ENCODE measurements around the gene KCNJ11. TPM values are rescaled to one million over a fixed set of nuclear protein-coding genes. Genes with fewer than 3 reads are reported as not detected.
A peak's percentile ranks its signal among the peaks of the same experiment; 100 is the strongest.

Gene KCNJ11
- total RNA-seq, 1 experiment from 2014 or later, result 0.54 TPM

DNA sequence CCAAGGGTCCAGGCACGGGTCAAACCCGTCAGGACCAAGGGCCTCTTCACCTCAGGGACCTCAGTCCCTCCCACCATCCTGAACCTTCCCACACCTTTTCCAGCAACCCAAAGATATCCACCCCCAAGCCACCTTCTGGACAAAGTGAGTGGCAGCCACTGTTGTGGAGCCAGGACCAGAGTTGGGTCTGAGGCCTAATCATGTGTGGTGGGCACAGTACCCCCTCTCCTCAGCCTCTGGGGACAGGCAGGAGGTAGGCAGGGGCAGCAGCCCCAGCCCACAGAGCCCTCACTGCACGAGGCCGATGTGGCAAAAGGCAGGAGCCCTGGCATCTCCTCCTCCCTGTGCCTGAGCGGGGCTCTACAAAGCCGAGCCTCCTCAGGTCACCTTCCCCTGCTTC is 2.5 kb downstream of the KCNJ11 start:
- POLR2A ChIA-PET, result no interaction called here
- Mint-ChIP-seq H3K9me3 (ENCODE audit: unreplicated experiment) (no peaks in the 10 kb centered on the region), H3K4me3 (ENCODE audit: unreplicated experiment) (no peak overlapping the region), H3K27me3 (ENCODE audit: insufficient read depth, unreplicated experiment) (no peaks in the 10 kb centered on the region), H3K27ac (ENCODE audit: low read depth, unreplicated experiment) (no peak overlapping the region), H3K36me3 (ENCODE audit: insufficient read depth, unreplicated experiment) (peaks cover 4% of the 10 kb centered on the region), H3K4me1 (ENCODE audit: insufficient read depth, unreplicated experiment) (no peaks in the 10 kb centered on the region)
- DNase-seq (ENCODE audit: unreplicated experiment), result no peak
- CTCF ChIA-PET, result interaction anchor here (0.7 to 9.3 kb wide), 13 partner anchors 36 to 593 kb away, joined by 3 to 208 read pairs (median 5); no protein-coding TSS in a partner anchor
- no TSS peak for BruUV-seq (replicated peaks)
- TF ChIP-seq, protein P1, sequence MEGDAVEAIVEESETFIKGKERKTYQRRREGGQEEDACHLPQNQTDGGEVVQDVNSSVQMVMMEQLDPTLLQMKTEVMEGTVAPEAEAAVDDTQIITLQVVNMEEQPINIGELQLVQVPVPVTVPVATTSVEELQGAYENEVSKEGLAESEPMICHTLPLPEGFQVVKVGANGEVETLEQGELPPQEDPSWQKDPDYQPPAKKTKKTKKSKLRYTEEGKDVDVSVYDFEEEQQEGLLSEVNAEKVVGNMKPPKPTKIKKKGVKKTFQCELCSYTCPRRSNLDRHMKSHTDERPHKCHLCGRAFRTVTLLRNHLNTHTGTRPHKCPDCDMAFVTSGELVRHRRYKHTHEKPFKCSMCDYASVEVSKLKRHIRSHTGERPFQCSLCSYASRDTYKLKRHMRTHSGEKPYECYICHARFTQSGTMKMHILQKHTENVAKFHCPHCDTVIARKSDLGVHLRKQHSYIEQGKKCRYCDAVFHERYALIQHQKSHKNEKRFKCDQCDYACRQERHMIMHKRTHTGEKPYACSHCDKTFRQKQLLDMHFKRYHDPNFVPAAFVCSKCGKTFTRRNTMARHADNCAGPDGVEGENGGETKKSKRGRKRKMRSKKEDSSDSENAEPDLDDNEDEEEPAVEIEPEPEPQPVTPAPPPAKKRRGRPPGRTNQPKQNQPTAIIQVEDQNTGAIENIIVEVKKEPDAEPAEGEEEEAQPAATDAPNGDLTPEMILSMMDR (IDR thresholded peaks at IDR 0.05; ENCODE audit: unreplicated experiment), result no peak
- intact Hi-C loops (cut with micrococcal nuclease), result no loop called here

DNA sequence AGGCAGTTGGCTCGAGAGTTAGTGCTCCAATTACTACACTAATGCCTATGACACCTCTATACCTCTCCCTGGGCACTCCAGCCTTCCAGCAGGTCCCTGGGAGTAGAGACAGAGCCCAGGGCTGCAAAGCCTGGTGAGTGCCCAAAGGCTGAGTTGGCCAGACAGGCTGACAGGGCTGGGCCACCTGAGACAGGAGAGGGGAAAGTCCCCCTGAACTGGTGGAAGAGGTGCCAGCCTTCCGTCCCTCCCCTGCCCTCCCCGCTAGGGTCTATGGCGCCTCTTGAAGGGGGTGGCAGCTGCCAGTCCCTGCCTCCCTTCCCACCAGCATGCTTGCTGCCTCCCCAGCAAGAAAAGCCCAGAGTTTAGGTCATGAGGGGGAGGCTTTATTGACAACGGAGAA is 3.0 kb downstream of the KCNJ11 start:
- ChIA-PET POLR2A (no interaction called here), CTCF (interaction anchor here (0.6 to 9.3 kb wide), 16 partner anchors 20 to 594 kb away, joined by 3 to 208 read pairs (median 18); no protein-coding TSS in a partner anchor)
- peaks cover 6% of the 10 kb centered on the region for H3K36me3 Mint-ChIP-seq (ENCODE audit: insufficient read depth, unreplicated experiment)
- BruUV-seq (replicated peaks), result no TSS peak
- no peaks in the 10 kb centered on the region for H3K27me3 Mint-ChIP-seq (ENCODE audit: insufficient read depth, unreplicated experiment)
- TF ChIP-seq, protein P1 (IDR thresholded peaks at IDR 0.05; ENCODE audit: unreplicated experiment), result no peak
- H3K4me3 Mint-ChIP-seq (ENCODE audit: unreplicated experiment), result no peak overlapping the region
- no peak for DNase-seq (ENCODE audit: unreplicated experiment)
- H3K9me3 Mint-ChIP-seq (ENCODE audit: unreplicated experiment), result no peaks in the 10 kb centered on the region
- H3K4me1 Mint-ChIP-seq (ENCODE audit: insufficient read depth, unreplicated experiment), result no peaks in the 10 kb centered on the region
- intact Hi-C loops (cut with micrococcal nuclease), result no loop called here
- no peak overlapping the region for H3K27ac Mint-ChIP-seq (ENCODE audit: low read depth, unreplicated experiment)

DNA sequence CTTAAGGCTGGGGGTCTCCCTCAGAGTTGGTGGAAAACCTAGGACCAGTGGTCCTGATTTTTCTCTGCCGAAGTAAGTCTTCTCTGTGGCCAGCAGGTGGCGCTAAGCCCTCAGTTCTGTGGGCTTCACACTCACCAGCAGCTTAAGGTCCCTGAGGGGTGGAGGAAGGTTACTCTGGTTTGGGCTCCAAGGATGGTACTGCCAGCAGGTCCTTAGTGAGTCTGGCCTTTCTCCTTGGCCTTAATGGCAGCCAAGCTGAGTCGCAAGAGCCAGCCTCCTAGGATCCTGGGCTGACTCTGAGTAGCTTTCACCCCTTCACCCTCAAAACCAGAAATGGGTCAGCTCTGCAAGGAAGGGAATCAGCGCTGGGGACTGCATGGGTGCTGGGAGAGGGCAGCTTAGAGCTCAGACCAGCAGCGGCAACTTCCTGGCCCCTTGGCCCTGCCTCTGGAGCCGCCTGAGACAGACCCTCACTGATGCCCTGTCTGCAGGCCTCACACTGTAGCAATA is 4.4 kb downstream of the KCNJ11 start:
- Mint-ChIP-seq H3K36me3 (ENCODE audit: insufficient read depth, unreplicated experiment) (peaks cover 6% of the 10 kb centered on the region), H3K27ac (ENCODE audit: low read depth, unreplicated experiment) (no peak overlapping the region), H3K4me1 (ENCODE audit: insufficient read depth, unreplicated experiment) (no peaks in the 10 kb centered on the region), H3K4me3 (ENCODE audit: unreplicated experiment) (no peak overlapping the region), H3K27me3 (ENCODE audit: insufficient read depth, unreplicated experiment) (no peaks in the 10 kb centered on the region), H3K9me3 (ENCODE audit: unreplicated experiment) (no peaks in the 10 kb centered on the region)
- ChIA-PET CTCF (interaction anchor here (0.5 to 9.3 kb wide), 65 partner anchors 9 to 1263 kb away, joined by 3 to 208 read pairs (median 5); partner anchors contain the start of gene OTOG), POLR2A (interaction anchor here (1.1 to 3.0 kb wide), 4 partner anchors 13 to 144 kb away, joined by 3 to 10 read pairs (median 4); no protein-coding TSS in a partner anchor)
- TF ChIP-seq, protein P1 (IDR thresholded peaks at IDR 0.05; ENCODE audit: unreplicated experiment), result peak; percentile 90
- intact Hi-C loops (cut with micrococcal nuclease), result loop anchor here (1.0 kb wide), 3 partner anchors 120 to 154 kb away; no protein-coding TSS in a partner anchor
- peak; percentile 81 for DNase-seq (ENCODE audit: unreplicated experiment)
- no TSS peak for BruUV-seq (replicated peaks)

DNA sequence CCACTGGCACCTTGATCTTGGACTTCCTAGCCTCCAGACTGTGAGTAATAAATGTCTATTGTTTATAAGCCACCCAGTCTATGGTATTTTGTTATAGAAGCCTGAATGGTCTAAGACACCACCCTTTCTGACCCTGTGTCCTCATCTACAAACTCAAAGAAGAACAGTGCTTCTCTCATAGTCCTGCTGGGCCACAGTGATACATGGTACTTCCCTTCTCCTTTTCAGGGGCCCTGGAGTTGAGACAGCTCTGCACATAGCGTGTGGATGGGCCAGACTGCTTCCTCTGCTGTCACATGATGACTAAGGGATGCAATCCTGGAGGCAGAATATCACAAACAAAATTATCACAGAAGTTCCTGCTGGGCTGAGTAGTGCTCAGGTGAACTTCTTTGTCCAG is 5.0 kb downstream of the KCNJ11 start:
- Mint-ChIP-seq H3K36me3 (ENCODE audit: insufficient read depth, unreplicated experiment) (peaks cover 9% of the 10 kb centered on the region), H3K27ac (ENCODE audit: low read depth, unreplicated experiment) (no peak overlapping the region), H3K27me3 (ENCODE audit: insufficient read depth, unreplicated experiment) (no peaks in the 10 kb centered on the region), H3K4me3 (ENCODE audit: unreplicated experiment) (no peak overlapping the region), H3K9me3 (ENCODE audit: unreplicated experiment) (no peaks in the 10 kb centered on the region), H3K4me1 (ENCODE audit: insufficient read depth, unreplicated experiment) (no peaks in the 10 kb centered on the region)
- intact Hi-C loops (cut with micrococcal nuclease), result no loop called here
- CTCF ChIA-PET, result interaction anchor here (0.6 to 9.3 kb wide), 54 partner anchors 9 to 602 kb away, joined by 3 to 208 read pairs (median 6); partner anchors contain the start of gene OTOG
- POLR2A ChIA-PET, result interaction anchor here (1.1 to 3.0 kb wide), 4 partner anchors 13 to 145 kb away, joined by 3 to 10 read pairs (median 4); no protein-coding TSS in a partner anchor
- TF ChIP-seq, protein P1 (IDR thresholded peaks at IDR 0.05; ENCODE audit: unreplicated experiment), result no peak
- DNase-seq (ENCODE audit: unreplicated experiment), result no peak
- no TSS peak for BruUV-seq (replicated peaks)
